Amniotic epithelial cell (primary cell): Measurements from ENCODE around the gene TTC32.

Source experiments
- DNase-seq: peaks from one replicate; pipeline ENCODE4 v3.0.0-alpha.2; 2010; ENCODE audit warnings: low read depth

The TTC32 gene

DNA sequence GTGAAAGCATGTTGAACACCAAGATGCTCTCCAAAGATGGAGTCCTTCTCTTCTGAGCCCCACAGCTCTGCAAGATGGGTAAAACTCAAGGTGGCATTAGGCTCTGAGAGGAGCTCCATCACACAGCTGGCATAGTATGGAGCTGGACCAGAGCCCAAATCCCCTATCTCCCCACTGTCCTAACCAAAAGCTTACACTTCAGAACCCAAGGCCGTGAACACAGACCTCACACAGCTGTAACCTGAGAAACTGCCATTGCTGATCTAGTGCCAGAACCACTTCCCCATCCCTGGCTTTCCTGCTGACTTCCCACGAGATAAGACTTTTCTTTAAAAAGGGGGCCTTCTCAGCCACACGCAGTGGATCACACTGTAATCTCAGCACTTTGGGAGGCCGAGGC lies 25.0 kb downstream of the TTC32 start:
- DNase-seq = peak; percentile 43

DNA sequence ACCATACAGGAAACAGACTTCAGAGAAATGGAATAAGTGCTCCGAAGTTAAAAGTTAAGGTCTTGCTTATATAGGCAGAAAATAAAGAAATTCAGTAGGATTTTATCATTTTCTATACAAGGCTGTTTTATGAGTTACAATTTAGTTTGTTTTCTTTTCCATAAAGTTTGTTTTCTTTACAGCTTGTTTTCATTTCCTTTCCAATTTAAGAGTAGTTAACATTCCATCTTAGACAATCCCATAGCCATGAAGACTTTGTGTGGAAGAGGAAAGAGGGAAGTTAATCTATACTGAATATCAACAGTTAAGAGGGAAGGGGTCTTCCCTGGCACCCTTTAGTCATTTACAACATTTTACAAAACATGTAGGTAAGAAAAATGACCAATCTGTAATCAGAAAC lies 26.5 kb downstream of the TTC32 start:
- DNase-seq = no peak

DNA sequence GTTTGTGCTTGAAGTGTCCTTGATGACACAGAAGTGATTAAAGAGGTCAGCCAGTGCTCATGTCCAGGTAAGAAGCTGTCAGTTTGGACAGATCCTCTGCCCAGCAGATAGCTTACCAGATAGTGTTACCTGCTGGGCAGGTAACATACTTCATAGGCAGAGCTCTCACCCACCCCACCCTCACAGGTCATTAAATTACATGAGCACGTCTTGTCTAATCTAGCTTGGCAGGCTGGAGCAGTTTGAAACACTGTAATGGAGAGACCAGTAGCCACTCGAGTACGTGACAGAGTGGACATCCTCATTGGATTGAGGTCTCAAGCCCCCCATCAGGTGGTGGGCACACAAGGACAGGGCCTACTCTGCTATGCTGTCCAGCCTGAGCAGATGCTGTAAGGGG lies 27.1 kb downstream of the TTC32 start:
- DNase-seq = no peak

DNA sequence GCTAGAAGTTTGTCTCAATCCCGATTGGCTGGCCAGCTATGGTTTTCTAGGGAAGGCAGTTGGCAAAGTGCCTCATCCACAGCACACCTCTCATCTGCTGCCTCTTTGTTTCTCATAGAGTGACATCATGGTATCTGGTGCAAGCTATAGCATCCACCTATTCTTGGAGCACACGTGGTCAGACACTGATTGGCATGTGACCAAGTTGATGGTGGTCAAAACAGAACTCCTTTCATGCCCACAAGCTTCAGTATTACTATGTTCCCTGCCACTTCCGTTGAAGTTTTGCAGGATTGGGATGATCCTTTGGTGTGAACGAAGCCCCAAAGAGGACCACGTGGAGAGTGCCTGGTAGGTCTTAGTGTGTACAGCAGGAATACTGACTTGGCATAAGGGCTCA lies 28.8 kb downstream of the TTC32 start:
- no peak for DNase-seq

DNA sequence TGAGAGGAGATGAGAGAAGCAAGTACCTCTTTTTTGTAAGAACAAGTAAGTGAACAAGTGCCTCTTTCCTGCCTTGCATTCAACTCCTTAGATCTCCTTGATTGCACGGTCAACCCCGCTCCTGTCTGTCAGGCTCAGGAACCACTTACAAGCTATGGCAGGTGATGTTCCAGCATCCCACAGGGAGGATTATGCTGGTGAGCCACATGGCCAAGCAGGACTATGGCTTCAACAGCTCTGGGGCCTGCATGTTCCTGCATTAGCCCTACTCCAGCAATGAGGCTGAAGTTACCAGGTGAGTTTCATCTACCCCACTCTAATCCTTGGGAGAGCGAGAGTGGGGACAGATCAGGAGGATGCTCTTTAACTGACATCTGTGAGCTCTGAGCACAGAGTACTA lies 29.5 kb downstream of the TTC32 start:
- DNase-seq = no peak

DNA sequence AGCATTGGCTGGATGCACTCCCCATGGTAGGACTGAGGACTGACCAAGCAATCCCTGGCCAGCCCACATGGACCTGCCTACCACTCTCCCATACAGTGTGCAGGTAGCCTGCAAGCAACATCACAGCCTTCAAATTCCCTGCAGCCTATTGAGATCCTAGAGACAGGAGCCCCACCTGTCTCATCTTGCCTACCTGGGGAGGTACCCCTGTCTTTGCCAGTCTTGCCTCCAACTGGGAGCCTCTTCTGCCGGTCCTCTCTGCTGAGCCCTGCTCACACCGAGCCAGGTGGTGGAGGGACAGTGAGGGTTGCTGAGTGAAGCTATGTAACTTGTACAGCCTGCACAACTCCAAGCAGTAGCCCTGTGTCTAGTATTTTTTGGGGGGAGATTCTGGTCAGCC lies 29.9 kb downstream of the TTC32 start:
- DNase-seq = no peak

DNA sequence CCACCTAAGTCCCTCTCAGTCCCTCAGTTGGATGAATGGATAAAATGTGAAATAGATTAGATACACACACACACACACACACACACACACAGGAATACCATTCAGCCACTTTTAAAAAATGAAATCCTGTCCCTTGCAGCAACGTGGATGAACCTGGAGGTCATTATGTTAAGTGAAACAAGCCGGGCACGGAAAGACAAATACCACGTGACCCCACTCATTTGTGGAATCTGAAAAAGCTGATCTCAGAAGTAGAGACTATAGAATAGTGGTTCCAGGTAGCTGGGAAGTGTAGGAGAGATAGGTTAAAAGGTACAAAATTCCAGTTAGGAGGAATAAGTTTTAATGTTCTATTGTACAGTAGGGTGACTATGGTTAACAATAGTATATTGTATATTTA lies 31.0 kb downstream of the TTC32 start:
- no peak for DNase-seq

DNA sequence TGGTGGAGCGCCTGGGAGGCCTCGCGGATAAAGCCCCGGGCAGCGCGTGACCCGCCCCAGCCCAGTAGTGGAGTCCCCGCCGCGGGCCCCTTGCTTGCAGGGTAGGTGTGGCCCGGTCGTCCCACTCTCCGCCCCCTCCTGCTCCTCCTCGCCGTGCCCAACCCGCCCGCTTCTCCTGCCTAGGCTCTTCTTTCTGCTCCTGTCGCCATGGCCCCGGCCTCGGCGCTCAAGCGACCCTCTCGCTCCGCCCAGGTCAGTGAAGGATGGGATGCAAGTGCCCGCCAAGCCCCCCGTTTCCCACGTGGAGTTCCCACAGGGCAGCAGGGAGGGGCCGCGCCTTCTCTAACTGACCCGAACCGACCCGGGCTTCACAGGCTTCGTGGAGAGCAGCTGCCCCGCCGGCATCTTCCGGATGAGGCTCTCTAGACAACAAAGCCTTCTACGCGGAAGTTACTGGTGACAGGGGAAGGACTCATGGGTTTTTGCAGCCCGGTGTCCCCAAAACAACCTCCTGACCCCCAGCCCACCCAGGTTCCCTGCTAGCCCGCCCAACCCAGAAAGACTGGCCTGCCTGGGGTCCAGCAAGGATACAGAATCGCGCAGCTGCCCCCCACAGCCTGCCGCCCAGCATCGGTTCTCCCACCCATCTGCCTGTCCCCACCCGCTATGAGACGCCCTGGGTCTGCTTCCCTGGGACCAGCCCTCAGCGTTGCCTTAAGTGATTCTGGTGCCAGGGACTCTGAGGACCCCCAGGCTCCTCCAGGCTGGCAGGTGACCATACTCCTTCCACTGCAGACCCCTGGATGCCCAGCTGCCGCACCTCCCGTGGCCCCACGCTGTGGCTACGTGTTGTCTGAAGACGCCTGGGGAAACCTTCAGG lies 32.8 kb downstream of the TTC32 start:
- peak; percentile 19 for DNase-seq

DNA sequence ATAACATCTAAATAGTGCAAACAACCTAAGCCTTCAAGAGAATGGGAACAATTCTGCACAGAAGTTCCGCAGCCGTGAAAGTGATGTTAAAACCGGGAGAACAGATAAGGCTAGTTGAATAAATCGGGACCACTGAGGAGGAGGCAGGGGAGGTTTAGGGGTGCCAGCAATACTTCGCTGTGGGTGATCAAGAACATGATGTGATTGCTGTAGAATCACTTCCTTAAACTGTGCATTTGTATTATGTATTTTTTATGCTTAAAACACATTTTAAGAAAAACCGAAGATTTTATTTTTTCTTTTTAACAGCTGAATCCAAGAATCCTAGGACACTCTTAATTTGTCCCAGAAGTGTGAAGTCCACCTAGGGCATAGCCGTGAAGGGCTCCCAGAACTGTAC lies 33.6 kb downstream of the TTC32 start:
- DNase-seq = no peak

DNA sequence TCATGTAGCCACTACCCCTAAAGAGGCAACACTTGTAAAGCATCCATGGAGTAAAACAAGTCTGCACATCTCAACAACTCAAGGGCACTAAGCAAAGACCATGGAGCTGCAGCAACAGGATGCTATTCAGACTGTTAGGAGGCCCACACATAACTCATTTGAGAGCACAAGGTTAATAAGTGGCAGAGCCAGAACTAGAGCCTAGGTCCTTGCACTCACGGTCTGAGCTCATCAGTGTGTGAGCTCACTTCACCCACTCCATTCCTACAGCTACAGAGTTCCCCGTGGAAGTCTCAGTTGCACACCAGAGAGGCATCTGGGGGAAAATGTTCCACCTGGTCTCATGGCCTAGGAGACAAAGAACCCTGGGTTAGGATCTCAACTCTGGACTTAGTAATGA lies 35.0 kb downstream of the TTC32 start:
- DNase-seq = no peak

DNA sequence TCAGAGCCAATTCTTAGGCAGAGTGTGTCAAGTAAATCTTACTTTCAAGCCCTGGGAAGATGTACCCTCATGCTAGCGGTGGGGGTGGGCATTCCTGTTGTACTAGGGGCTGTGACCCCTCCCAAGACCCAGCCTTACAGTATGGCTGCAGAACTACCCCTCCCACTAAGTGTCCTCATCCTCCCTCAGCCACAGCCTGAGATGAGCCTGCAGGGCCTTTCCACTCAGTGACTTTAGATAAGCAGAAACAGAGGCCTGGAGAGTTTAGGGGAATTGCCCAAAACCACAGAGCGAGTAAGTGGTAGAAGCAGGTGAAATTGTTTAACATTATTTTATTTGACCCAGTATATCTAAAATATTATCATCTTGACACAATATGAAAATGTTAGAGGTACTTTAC lies 36.6 kb downstream of the TTC32 start:
- DNase-seq = no peak

DNA sequence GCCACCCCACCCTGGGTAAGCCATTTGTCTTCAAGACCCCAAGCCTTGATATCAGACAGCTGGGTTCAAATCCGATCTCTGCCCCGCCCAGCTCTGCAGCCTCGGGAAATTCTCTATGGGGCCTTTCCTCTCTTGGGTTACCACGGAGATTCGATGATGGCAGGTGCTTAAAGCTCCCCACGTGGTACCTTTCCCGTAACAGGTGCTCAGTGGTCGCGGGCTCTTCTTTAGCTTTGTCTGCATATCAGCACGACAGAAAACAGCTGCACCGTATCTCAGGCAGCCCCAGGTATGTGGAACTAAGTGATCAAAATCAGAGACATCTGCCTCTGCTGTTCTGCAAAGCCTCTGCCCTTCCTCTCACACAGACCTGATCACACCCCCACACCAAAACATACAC lies 37.4 kb downstream of the TTC32 start:
- no peak for DNase-seq

DNA sequence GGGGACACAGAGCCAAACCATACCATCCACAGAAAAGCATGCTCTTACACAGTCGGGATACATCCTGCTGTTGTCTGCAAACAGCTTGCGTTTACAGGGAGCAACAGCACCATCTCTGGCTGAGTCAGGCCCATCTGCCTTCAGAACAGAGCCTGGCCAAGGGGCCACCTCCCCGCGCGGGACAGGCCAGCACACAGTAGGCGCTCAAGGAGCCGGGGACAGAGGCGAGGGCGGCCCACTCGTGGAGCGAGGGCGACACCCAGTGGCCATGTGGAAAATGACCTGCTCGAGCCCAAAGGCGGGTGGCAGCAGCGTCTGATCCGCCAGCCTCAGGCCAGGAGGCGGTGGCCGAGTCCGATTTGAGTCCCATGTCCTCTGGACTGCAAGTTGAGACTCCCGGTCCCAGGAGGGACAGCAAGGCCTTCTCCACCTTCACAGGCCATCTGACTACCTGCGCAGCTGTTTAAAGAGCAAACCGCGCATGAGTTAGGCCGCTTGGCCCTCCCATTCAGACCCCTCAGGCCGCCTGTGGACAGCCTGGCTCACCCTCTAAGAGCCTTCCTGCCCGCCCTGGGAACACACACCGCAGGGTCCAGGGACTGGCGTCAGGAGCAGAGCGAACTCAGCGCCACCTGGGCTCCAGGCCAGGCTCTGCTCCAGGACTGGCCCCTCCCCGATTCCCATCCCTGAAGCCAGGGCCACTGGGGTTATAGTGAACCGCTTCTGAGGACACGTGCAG lies 38.3 kb downstream of the TTC32 start:
- peak; percentile 31 for DNase-seq

DNA sequence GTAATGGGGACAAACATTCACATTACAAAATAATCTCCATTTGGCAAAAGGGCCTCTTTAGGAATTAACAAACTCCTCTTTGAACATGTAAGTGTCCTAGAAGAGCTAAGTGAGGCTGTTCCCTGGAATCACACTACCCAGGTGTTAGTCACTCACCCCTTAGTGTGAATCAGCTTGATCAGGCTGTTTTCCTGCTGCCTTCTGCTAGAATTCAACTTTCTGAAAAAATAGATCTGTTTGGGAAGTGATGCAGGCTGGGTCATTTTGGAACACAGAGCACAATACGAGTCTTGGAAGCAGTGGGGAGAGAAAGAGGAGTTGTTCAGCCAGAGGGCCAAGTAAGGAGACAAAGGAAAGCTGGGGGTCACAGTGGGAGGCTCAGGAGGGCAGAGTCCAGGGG lies 40.0 kb downstream of the TTC32 start:
- DNase-seq = no peak

DNA sequence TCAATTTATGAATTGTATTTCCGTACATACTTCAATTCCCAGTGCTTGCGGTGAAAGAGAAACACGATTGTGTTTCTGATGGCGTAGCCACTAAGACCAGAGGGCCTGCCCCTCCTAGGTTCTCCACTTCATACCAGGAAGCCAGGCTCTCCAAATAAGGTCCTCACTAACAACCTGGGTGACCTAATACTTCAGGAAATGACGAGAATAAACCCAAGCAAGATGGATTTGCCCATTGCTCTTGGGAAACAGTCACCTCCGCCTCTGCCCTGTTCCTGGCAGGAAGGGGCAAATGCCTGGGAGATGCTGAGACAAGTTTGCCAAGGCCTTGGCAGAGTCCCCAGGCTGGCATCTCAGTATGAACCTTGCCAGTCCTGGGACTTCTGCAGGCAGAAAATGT lies 41.8 kb downstream of the TTC32 start:
- DNase-seq = no peak

DNA sequence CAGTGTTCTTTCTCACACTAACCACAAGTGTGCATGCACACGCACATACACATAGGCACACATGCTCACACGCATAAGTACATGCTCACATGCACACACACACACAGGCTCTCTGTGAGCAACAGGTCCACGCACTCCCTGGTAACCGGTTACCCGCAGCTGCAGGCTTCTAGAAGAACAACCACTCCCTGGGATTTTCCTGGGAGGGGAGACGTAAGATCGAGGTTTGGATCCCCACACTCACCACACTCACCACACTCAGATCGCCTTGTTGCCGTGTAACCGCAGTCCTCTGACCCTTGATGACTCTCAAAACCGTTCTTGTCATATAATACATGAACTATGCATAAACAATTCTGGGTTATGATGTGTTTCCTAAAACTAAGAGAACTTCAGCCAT lies 42.2 kb downstream of the TTC32 start:
- no peak for DNase-seq

DNA sequence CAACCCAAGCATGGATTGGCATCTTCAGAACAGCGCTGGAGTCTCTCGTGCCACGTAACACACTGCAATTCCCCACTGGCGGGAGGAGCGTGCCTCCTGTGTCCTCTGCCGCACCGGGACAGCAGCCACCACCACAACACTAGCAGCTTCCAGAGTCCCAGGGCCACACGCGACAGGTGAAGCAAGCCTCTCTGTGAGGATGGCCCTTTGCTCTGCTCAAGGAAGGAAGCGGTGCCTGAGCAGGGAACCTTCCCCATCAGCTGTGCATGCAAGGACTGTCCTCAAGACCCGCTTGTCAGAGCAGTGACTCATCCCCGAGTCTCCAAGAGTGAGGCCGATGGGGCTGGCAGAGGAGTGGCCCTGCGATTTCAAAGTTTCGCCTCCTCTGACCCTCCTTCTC lies 44.0 kb downstream of the TTC32 start:
- DNase-seq = no peak

DNA sequence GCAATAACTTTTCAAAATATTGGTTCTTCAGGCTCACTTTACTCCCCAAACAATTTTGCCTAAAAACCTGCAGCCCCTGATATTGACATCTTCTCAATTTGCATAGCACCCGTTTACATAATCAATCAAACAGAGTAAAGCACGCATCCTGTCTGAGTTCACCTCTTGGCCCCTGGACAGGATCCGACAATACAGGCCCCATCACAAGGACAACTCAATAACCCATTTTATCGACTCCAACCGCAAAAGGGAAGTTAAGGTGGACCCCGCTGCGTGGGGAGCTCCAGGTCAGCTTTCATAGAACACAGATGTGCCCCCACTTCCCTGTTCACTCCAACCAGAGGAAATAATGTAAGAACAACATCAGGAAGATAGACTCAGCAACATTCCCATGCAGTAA lies 44.7 kb downstream of the TTC32 start:
- DNase-seq = no peak

DNA sequence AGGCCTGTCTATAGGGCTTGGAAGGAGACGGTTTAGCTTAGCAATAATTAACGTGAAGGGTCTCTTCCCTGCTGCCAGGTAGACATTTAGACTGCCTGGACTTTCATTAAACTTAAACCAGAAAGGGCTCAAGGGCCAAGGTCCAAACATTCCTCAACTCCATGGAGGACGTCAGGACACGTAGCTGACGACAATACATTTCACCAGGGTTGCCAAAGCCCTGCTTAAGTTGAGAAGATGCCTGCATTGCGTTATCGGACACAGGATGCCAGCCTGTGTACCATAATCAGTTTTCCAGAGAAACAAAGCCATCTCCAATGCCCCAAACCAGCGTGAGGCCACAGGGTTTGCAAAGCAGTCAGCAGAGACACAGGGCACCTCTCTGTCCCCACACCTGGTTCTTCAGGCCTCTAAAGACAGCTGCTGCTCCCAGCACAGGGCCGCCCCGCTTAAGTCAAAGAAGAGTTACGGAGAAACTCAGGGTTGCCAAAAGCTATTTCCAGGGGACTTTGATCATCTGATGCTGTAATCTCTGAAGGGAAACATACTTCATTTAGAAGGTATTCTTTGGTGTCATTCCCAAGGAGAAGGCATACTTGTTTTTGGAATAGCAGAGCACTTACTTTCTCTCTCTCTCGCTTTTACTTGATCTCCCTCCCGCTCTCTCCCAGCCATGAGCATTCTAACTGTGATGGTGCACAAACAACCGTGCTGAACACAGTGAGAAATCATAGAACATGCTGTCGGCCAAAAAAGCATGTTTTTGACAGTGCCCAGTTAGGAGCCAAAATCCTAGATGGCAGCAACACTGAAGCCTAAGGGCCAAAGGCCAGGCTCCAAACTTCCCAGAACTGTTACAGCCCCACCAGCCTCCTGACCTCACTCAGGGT lies 46.0 kb downstream of the TTC32 start:
- DNase-seq = no peak

DNA sequence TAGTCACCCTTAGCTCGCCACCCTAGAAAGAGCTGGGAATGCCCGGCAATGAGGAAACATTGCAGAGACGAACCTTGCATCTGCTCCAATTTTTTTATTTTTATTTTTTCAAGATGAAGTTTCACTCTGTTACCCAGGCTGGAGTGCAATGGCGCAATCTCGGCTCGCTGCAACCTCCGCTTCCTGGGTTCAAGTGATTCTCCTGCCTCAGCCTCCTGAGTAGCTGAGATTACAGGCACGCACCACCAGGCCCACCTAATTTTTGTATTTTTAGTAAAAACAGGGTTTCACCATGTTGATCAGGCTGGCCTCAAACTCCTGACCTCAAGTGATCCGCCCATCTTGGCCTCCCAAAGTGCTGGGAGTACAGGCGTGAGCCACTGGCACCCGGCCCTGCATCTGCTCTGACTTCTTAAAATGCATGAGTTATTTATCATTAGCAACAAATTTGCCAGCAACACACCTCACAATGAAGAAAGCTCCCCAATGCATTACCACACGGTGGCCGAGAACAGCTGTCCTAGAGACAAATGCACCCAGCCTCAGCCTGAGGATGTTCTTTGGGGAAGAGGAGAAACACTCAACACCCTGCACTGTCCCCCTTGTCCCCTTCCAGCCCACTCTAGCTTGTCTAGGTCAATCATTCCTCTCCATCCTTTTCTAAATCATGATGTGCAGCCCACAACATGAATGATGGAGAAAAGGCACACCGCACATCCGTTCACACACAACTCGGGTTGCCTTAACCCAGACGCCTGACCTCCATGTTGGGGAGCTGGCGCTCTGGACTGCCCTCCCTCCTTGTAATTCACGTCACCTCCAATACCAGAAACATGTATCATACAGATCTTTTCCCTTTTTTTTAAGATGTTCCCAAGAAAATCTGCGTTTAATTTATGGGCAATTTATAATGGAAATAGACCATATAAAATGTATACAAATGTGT lies 46.9 kb downstream of the TTC32 start:
- no peak for DNase-seq

DNA sequence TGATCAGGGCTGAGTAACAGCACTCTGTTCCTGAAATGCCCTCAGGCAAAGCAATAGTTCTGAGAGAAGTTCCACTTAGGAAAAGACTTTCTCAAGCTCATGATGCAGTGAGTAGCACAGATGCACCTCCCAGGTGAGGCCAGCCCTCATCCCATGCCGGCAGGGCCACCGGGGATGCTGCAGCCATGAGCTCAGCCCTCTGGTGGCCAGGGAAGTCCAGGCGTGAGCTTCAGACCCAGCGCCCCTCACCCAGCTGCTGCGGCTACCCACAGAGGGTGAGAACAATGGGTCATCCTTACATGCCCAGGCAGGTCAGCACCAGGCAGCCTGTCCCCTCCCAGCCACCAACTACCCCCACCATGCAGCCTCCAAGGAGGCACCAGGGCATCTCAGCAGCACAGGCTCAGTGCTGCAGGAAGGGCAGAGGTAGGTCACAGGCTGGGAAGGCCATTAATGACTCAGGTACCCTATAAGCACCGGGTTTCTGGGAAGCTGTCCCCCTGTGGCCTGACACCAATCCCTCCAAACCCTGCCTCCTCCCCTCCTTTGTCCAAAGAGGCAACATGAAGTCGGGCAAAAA lies 50.6 kb downstream of the TTC32 start:
- no peak for DNase-seq
